A549 (cell line): ENCODE data around the gene SENP5.
A peak's percentile ranks its signal among the peaks of the same experiment; 100 is the strongest.

ENCODE experiments used
- CEBPB ChIP-seq, 2 experiments: fragments of >200 bp in 1 of 2; sonication (Bioruptor Twin) in 1 of 2; formaldehyde crosslinking in 1 of 2; IDR thresholded peaks; 2 replicates each; pipeline ENCODE4 v1.6.1; 2012 to 2016
- CHD2 ChIP-seq: fragments of 150-350 bp; IDR thresholded peaks from 2 replicates; pipeline ENCODE4 v1.6.1; 2014; ENCODE audit warnings: low read length; ENCODE audit not compliant: partially characterized antibody
- E2F6 ChIP-seq: IDR thresholded peaks from 2 replicates; pipeline ENCODE4 v1.6.1; 2012; ENCODE audit warnings: low read depth, borderline replicate concordance
- EP300 ChIP-seq, 2 experiments: fragments of >200 bp; sonication (Bioruptor Twin); formaldehyde crosslinking; IDR thresholded peaks; 2 replicates in 1 of 2; 3 replicates in 1 of 2; pipeline ENCODE4 v1.6.1; 2016 to 2017
- HOXA7 ChIP-seq: fragments of 250-450 bp; sonication (Bioruptor Pico); IDR thresholded peaks from 2 replicates; pipeline ENCODE4 v1.5.0; 2020; ENCODE audit warnings: mild to moderate bottlenecking, moderate library complexity
- HOXB13 ChIP-seq: fragments of 250-450 bp; sonication (Bioruptor Pico); IDR thresholded peaks from 2 replicates; pipeline ENCODE4 v1.5.0; 2020; ENCODE audit warnings: low read depth, mild to moderate bottlenecking, moderate library complexity
- NFE2L2 ChIP-seq: fragments of 150-350 bp; conservative IDR thresholded peaks from 2 replicates; pipeline ENCODE4 v1.6.1; 2014; ENCODE audit warnings: low read length
- PHF8 ChIP-seq: fragments of 200-600 bp; sonication (generic); IDR thresholded peaks from 2 replicates; pipeline ENCODE4 v1.6.1; 2016; ENCODE audit warnings: low read depth, mild to moderate bottlenecking, antibody characterized with exemption, moderate library complexity, borderline replicate concordance
- POLR2A ChIP-seq: IDR thresholded peaks from 2 replicates; pipeline ENCODE4 v1.6.1; 2012; ENCODE audit warnings: mild to moderate bottlenecking, low read length
- RCOR1 ChIP-seq: fragments of 150-350 bp; IDR thresholded peaks from 2 replicates; pipeline ENCODE4 v1.6.1; 2014; ENCODE audit warnings: antibody characterized with exemption, low read length, low read depth
- RFX5 ChIP-seq: fragments of 450-650 bp; IDR thresholded peaks from 2 replicates; pipeline ENCODE4 v1.7.1; 2014; ENCODE audit warnings: antibody characterized with exemption, mild to moderate bottlenecking, moderate library complexity
- SMC3 ChIP-seq: fragments of >200 bp; sonication (Bioruptor Twin); formaldehyde crosslinking; IDR thresholded peaks from 3 replicates; pipeline ENCODE4 v1.6.1; 2018; ENCODE audit warnings: inconsistent platforms
- SREBF2 ChIP-seq: fragments of 450-650 bp; IDR thresholded peaks from 2 replicates; pipeline ENCODE4 v1.6.1; 2014; ENCODE audit warnings: mild to moderate bottlenecking, moderate library complexity
- TF ChIP-seq, protein P1 (sequence below): fragments of >200 bp; sonication (Bioruptor Twin); formaldehyde crosslinking; IDR thresholded peaks from 3 replicates; pipeline ENCODE4 v1.5.1; 2016

- no peak for TF ChIP-seq EP300 (IDR thresholded peaks at IDR 0.05)
- peak; percentile 26; the same call in 1 of the 2 replicates for TF ChIP-seq POLR2A
- no peak for TF ChIP-seq E2F6
- TF ChIP-seq, protein P1, sequence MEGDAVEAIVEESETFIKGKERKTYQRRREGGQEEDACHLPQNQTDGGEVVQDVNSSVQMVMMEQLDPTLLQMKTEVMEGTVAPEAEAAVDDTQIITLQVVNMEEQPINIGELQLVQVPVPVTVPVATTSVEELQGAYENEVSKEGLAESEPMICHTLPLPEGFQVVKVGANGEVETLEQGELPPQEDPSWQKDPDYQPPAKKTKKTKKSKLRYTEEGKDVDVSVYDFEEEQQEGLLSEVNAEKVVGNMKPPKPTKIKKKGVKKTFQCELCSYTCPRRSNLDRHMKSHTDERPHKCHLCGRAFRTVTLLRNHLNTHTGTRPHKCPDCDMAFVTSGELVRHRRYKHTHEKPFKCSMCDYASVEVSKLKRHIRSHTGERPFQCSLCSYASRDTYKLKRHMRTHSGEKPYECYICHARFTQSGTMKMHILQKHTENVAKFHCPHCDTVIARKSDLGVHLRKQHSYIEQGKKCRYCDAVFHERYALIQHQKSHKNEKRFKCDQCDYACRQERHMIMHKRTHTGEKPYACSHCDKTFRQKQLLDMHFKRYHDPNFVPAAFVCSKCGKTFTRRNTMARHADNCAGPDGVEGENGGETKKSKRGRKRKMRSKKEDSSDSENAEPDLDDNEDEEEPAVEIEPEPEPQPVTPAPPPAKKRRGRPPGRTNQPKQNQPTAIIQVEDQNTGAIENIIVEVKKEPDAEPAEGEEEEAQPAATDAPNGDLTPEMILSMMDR: no peak
- no peak for TF ChIP-seq HOXA7 (CRISPR knock-in tag)
- TF ChIP-seq CEBPB (IDR thresholded peaks at IDR 0.05): no peak
- TF ChIP-seq HOXB13: no peak
- no peak for TF ChIP-seq NFE2L2
- no peak for TF ChIP-seq PHF8
- TF ChIP-seq CHD2: no peak
- TF ChIP-seq RCOR1: no peak
- TF ChIP-seq SMC3: no peak
- no peak for TF ChIP-seq RFX5
- no peak for TF ChIP-seq SREBF2
Observed at GRCh38 chr3:196968233-196969133, 100.8 kb downstream of the SENP5 start, which contains the start of gene PIGZ.
